SK-N-MC (cell line): ENCODE measurements around the gene CTNND2.

Experiments
- EZH2 ChIP-seq: fragments of 200-600 bp; sonication (generic); IDR thresholded peaks from one replicate; pipeline ENCODE4 v1.6.1; 2017; ENCODE audit warnings: antibody characterized with exemption
- POLR2AphosphoS5 ChIP-seq: IDR thresholded peaks from 2 replicates; pipeline ENCODE4 v1.6.1; 2012; ENCODE audit warnings: mild to moderate bottlenecking, low read depth, low read length, borderline replicate concordance

DNA sequence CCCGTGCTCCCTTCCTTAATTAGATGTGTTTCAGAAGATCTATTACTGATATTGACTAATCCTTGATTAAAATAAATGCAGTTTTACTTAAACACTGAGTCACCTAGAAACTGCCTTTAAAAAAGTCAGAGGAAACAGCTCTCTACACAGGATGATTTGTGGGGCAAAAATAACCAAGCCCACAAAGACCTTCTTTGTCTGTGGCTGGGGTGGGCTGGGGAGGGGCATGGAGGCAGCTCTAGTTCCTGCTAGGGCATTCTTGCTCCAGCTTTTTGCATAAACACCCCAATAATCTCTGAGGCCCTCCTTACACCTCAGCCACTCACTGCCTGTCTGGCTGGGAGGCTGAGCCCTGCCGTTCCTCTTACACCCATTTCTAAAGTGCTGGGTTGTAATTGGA lies 915.6 kb downstream of the CTNND2 start:
- TF ChIP-seq EZH2 (no peak), POLR2AphosphoS5 (no peak)
